Stimulated activated CD4-positive, alpha-beta T cell treated with anti-CD3 and anti-CD28 coated beads, TNF-alpha, amount 100 ng/mL, for 4 hours (primary cell): Measurements from ENCODE around the gene CLEC5A.
"Not testable (repeated sequence)": the region's sequence is repeated elsewhere in the genome, so short reads cannot be mapped to it uniquely, and the experiment has no call there.

Experiments
- DNase-seq, 3 experiments: peaks; one replicate each; pipeline ENCODE4 v3.0.0-alpha.2; 2020; ENCODE audit warnings: low read depth in 3 of 3

CLEC5A gene

DNA sequence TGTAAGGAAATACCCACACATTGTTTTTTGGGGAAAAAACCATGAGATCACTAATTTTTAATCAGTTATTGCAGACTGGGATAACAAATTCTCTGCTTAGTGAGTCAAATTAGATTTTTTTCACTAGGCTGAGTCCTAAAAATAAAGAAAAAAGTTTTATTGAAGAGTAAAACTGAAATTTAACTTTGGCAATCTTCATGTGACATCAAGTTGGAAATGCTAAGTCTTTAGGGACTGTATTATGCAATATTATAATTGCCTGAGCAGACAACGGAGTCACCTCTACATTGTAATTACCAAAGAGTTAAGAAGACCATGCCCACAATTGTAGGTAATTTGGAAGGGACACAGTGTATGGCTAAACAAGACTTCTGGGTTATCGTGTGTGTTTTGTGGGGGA lies 2.2 kb upstream of the CLEC5A start:
- DNase-seq, result no peak

DNA sequence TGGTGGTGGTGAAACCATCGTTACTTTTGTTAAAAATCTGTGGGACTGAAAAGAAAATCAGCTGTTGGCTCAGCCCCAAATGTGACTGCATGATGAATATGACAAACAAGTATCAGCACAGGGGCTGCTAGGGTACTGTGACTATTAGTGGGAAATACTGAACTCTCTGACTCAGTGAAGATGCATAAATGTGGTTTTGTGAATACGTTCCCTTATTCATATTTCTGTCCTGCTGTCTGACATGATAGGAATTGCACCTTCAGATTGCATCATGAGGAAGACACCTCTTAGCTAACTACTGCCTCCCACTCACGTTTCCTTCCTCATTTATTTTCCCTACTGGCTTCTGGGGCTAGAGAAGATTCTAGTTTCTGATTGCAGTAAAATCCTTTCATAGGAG lies 1.4 kb downstream of the CLEC5A start:
- no peak for DNase-seq

DNA sequence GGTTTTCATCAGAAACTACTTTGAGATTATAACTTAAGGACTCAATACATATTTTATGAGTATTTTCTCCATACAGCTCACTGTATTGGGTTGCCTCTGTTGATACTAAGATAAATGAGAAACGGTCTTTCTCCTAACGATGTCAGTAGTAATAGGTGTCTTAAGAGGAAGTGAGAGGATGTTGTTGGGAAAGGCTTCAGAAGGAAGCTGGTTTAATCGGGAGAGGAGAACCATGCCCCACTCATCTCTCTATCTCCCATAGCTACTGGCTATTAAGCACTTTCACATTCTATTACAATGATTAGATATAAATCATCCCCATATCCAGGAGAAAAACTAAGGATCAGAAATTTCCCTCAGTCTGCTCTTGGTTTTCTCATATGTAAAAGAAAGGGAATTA lies 2.0 kb downstream of the CLEC5A start:
- DNase-seq, result no peak

- DNase-seq, result no peak
Measured at GRCh38 chr7:141943846-141944245, 2.9 kb downstream of the CLEC5A start.

- DNase-seq, result no peak
Measured at GRCh38 chr7:141941075-141941474, 5.7 kb downstream of the CLEC5A start.

GRCh38 chr7:141930211-141930610 lies 16.6 kb downstream of the CLEC5A start:
- DNase-seq, result no peak

DNA sequence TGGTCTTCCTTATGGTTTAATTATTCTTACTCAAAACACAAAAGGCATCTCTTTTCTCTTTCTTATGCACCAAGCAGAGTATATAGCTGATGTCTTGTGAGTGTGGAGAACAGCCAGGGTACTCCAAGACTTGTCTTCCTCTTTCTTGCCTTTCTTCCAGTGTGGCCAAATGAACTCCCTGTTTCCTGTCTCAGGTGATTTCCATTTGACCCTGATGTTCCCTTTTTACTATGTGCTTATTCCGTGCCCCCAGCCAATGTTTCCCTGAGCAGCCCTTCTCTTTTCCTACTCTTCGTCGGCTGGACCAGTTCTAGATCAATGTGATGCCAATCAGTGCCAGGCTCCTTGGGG lies 18.0 kb downstream of the CLEC5A start:
- no peak for DNase-seq

- no peak for DNase-seq
Measured at GRCh38 chr7:141928146-141928844, 18.5 kb downstream of the CLEC5A start.

DNA sequence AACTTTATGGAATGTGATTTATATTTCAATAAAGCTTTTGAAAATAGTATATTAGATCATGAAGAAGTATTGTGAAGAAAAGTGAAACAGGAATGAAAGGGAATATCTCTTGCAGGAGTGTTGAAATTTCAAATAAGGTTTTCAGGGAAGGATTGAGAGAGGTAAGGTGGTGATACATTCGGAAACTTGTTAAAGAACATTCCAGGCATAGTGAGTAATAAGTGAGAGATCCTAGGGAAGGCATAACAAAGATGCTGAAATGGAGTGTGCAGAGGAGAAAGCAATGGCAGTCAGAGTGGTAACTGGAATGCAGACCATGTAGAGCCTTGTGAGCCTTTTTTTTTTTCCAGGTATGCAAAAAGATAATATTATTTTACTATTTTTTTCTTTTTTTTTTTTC lies 26.5 kb downstream of the CLEC5A start:
- DNase-seq, result no peak

GRCh38 chr7:141916099-141916498 lies 30.7 kb downstream of the CLEC5A start, which contains the start of gene OR9A4:
OR9A4 (plus strand) TSS chr7:141916399; CDS start chr7:141918876, 2,477 bp downstream.
- no peak for DNase-seq

DNA sequence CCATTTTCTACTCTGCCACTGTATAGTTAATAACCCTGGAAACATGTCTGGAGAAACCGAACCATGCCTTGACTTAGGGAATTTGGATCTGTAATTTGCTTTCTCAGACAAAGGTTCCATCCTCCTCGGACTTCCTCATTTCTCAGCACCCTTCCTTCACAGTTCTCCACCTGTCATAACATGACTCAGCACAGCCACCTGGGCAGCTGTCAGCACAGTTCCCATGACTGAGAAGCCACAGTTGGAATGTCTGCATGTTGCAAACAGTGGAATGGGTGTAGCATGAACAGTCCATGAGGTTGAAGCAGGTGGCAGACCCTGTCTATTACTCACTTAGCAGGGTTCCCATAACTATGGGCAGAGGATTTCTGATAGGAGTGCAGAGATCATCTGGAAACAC lies 31.2 kb downstream of the CLEC5A start:
- DNase-seq, result no peak

DNA sequence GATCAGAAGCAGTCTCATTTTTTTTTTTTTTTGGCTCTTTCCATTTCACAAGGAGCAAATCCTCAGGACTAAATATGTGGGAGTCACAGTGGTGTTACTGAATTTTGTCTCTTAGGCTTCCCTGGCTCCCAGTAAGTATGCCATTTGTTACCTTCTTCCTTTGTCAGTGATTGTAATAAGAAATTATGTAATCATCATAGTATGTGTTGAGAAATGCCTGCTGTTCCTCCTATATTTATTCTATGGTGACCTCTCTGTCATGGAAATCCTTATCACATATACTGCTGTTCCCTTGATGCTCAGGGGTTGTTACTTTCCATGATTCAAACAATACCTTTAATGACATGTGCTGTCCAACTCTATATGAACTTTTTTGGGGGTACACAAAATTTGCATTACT lies 35.4 kb downstream of the CLEC5A start:
- no peak for DNase-seq

DNA sequence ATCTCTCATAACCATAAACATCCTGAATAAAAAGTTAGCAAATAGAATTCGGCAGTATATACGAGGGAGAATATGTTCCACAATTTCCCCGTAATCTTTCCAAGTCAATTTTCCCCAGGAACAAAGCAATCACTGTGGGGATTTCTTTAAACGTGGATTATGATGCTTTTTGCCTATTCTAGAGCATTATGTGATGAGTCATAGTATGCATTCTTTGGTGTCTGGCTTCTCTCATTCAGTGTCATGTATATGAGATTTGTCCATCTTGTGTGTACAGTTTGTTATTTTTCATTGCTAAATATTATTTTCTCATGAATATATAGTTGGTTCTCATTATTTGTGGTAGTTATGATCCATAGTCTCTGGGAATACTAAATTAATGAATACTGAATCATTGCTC lies 40.5 kb downstream of the CLEC5A start:
- no peak for DNase-seq

GRCh38 chr7:141899366-141899765 lies 47.4 kb downstream of the CLEC5A start:
- not testable (repeated sequence) for DNase-seq

- DNase-seq, result no peak
Measured at GRCh38 chr7:141891336-141891735, 55.4 kb downstream of the CLEC5A start.

DNA sequence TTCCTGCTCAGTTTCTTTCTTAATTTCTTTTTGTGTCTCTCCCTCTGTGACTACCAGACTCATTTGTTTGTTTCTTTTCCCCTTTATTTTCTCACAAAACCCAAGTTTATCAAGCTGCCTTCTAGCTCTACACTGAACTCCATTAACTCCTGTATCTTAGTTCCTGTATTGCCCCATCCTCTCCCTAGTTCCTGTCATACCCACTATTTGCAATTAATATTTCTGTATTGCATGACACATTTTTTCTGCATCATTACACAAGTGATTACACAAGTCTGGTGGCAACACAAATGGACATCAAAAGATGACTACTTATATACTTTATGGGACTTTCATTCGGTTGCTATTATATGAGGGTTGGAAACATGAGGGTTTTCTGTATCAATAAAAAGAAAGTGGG lies 57.5 kb downstream of the CLEC5A start:
- no peak for DNase-seq

DNA sequence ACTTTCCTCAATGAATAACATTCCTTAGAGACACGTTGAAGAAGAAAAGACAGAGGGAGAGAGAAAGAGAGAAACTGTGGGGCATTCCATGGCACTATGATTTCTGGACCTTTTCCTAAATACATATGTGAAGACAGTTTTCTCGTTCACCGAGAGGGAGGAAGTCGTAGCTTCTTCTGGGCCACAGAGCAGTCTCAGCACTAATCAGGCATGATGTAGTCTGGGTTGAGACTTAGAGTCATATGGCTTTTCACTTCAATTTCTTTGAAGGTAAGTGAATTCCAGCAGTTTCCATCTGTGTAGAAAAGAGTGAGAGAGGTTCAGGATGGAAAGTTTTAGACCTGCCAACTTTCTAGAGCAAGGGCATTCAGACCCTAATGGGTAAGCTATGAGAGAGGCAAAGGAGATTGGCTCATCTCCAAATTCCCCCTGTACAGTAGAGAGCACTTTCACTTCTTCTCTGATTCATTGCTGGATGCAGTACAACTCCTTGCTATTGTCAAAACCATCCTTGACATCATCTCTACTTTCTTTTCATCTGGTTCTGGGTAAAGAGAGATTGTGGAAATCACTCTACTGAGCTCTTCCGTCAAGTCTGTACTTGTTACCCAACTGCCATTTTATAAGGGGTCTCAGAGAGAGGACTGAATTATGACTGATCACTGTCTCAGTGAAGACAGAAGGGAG lies 62.1 kb downstream of the CLEC5A start:
- no peak for DNase-seq

DNA sequence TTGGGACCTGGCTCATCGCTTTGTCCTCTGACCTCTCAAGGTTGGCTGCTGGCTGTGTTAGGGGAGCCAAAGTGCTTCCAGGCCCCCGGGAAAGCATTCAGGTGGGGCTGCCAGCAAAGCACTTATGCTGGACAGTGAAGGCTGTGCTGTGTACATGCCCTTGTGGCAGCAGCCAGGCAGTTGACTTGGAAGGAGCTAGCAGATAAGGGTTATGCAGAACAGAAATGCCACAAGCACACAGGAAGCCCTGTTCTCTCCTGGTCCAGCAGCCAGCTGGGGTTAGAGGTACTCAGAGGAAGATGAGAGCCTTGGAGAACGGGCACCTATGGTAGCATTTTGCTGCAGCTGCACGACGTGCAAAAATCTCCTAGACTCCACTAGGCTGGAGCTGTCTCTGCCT lies 65.8 kb downstream of the CLEC5A start:
- no peak for DNase-seq

DNA sequence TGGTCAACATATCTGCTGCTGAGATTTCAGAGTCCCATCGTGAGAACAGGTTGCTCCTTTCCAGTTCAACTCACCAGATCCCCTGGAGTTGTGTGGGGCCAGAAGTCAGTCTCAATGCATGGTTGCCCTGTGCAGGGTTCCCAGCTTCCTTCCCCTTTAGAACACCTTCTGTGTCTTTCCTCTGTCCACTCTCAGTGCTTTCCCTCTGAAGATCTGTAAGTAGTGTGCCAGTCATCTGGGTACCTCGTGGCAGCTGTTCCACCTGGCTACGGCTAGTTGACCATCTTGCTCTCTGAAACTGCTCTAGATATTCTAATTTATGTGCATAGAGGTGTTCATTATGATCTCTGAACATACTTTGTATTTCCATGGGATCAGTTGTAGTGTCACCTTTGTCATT lies 69.4 kb downstream of the CLEC5A start:
- DNase-seq, result no peak
